ENCODE data around the gene BAIAP2L2.

The BAIAP2L2 gene

GRCh38 chr22:38036392-38037062, 74.0 kb downstream of the BAIAP2L2 start:
- no peak for DNase-seq

- DNase-seq = no peak
Measured at GRCh38 chr22:38035530-38035885, 75.0 kb downstream of the BAIAP2L2 start.
